ENCODE results near the gene EFCAB8.

EFCAB8 gene

DNA sequence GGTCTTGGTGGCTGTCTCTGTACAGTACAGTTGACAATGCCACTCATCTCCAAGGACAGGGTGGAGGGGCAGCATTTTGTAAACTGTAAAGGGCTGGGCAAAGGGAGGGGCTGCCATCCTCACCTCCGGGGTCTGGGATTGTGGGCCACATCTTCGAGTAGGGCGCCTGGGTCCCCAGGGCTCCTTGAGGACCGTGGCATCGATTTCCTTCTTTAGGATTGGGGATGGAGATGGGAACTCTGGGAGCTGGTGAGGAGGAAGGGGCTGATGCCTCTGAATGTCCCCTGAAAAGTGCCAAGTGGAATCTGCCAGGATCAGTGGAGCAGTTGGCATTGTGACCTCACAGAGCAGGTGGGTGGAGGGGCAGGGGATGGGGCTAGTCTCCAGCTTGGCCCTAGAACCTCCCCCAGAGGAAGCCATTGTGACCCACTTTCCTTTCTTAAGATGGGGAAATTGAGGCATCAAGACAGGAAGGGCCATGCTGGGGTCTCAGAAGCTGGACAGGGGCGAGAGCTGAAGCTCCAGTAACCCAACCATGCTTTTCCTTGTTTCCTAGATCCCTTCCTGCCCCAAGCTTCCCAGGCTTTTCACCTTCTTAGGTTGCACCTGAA lies 145.5 kb downstream of the EFCAB8 start, which contains the start of gene SUN5:
TSS of gene SUN5 (minus strand) at position 293 of the 611 bp plus-strand sequence. CDS start at position 200, 93 bp downstream.
- no peak within 1 kb of the TSS for H3K4me3 ChIP-seq (ENCODE audit: low read depth, low read length)

GRCh38 chr20:33005132-33005566 lies 146.4 kb downstream of the EFCAB8 start:
- no peak overlapping the region for H3K4me3 ChIP-seq (ENCODE audit: low read depth, low read length)

GRCh38 chr20:33005908-33006775 lies 147.4 kb downstream of the EFCAB8 start:
- H3K4me3 ChIP-seq (ENCODE audit: low read depth, low read length) = no peak overlapping the region

GRCh38 chr20:33006776-33007375 lies 148.2 kb downstream of the EFCAB8 start:
- H3K4me3 ChIP-seq (ENCODE audit: low read depth, low read length) = no peak overlapping the region

DNA sequence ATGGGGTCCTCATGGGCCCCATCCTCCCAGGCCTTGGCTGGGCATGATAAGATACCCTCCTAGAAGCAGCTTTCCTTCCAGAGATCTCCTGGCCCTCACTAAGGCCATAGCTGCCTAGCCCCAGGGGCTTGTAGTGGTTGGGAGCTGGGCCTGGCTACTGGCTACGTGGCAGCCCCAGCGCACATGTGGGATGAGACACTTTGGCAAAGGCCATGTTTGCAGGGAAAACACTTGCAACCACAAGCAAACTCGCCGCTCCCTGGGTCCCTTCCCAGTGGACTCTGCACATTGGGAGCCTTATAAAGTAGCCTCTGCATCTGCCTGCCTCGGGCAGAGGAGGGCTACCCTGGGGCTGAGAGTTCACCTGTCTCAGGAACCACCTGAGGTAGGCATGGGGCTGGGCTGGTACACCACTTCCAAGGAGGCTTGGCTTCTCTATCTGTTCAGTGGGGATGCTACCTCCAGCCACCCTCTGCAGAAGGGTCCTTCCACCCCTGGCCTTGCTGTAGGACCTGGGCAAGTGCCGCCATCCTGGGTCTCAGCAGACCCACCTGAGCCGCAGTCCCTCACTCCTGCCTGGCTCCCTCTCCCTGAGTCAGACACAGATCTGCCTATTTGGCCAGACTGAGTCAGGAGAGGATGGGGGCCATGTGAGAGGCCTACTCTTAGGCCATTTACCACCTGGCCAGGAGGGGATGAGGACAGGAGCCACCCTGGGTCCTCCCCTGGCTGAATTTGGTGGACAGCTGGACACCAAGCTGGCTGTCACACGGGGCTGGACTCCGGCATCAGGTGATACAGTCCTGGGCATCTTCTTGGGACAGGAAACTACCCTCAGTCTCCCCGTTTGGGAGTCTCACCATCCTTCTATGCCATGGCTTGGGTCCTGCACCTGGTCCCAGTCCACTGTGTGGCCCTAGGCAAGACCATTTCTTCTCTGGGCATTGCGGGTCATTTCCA lies 148.9 kb downstream of the EFCAB8 start, which contains the start of gene BPIFB2:
TSS of gene BPIFB2 (plus strand) at position 329 of the 960 bp plus-strand sequence. CDS start 871 bp downstream, outside the sequence.
- H3K4me3 ChIP-seq (ENCODE audit: low read depth, low read length) = no peak within 1 kb of the TSS

GRCh38 chr20:33008336-33009213 lies 149.9 kb downstream of the EFCAB8 start:
- H3K4me3 ChIP-seq (ENCODE audit: low read depth, low read length) = no peak overlapping the region

DNA sequence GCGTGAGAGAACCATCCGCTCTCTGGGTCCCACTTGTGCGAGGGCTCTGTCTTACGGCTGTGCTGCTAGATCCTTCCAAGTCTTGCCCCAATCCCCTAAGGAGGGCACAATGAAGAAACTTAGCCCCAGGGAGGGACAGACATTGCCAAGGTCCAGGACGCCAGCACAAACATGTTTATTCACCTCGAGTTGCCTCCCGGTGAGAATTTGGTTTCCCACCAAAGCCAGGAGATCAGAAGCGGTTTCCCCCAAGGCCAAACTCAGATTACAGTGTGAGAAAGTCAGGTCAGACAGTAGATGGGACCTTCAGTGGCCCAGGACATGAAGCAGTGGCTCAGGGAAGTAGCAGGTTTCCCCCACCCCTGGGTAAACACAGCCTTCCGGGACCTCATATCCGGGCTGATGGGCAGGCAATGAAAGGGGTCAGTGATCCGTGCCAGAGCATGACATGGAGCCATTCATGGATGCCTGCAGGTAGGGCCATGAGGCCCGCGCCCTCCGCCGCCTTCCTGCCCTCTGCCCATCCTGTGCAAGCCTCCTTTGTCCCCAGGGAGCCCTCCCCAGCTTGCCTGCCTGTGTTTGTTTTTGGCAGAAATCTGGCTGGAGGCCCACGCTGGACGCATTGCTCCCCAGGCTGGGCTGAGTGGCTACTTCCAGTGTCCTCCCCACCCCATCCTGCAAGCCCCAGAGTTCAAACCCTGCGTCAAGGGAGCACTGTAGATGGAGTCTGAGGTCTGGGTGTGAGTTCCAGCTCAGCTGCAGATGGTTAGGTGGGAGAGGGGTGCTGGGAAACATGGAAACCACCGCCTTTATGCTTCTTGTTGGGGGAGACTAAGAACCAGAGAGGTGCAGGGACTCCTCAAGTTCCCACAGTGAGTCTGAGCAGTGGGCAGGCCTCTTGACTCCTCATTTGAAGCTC lies 150.8 kb downstream of the EFCAB8 start:
- no peak overlapping the region for H3K4me3 ChIP-seq (ENCODE audit: low read depth, low read length)

DNA sequence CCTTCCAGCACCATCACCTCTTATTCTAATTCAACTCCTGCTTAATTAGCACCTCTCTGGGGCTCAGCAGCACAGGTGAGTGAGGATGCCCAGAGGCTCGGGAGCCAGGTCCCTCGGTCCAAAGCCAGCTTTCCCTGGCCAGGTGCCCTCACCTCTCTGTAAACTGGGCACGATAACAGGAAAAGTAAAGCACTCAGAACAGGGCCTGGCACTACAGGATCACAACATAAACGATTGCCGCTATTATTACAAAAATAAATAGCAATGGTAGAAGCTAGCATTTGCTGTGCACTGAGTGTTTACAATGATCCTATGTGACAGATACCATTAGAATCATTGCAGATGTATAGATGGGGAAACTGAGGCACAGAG lies 151.4 kb downstream of the EFCAB8 start:
- H3K4me3 ChIP-seq (ENCODE audit: low read depth, low read length) = no peak overlapping the region

- no peak overlapping the region for H3K4me3 ChIP-seq (ENCODE audit: low read depth, low read length)
Measured at GRCh38 chr20:33010674-33011449, 152.1 kb downstream of the EFCAB8 start.

All from iPS-11a (cell line).